ENCODE results near the gene SPAST. TPM values are rescaled to one million over a fixed set of nuclear protein-coding genes. Genes with fewer than 3 reads are reported as not detected.

Gene SPAST
- polyA plus RNA-seq, 1 donor from 2014 or later = 121 TPM

DNA sequence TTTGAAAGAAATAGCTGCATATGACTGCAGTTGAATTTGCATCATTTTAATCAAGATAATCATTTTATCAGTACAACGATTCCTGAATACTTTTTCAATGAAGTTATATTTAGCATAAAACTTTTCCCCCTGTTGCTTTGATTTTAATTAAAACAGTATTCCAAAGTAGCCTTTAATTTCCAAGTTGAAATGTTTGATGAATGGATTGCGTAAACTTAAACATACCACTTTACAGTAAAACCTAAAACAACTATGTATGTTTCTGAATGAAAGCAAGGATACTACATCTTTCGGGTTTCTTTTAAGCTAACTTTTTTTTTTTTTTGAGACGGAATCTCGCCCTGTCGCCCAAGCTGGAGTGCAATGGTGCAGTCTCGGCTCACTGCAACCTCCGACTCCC, 1.4 kb downstream of the SPAST start:
- peaks cover 37% of the 10 kb centered on the region for H3K79me2 ChIP-seq (replicated peaks; ENCODE audit: insufficient read depth, low read length)
- H3K9me3 ChIP-seq (ENCODE audit: low read length) = no peaks in the 10 kb centered on the region
- peak overlapping the region; percentile 72 for H3K4me2 ChIP-seq (ENCODE audit: low read length)
- no peaks in the 10 kb centered on the region for H3K9me2 ChIP-seq (ENCODE audit: insufficient read depth, low read length)
- H3K36me3 ChIP-seq (ENCODE audit: insufficient read depth, low read length) = no peaks in the 10 kb centered on the region
- peak overlapping the region; percentile 85 for H3K27ac ChIP-seq (ENCODE audit: low read length)
- no peaks in the 10 kb centered on the region for H3K27me3 ChIP-seq (ENCODE audit: insufficient read depth, low read depth, low read length)
- TF ChIP-seq REST (IDR thresholded peaks at IDR 0.05; ENCODE audit: borderline replicate concordance) = no peak
- no peak for TF ChIP-seq TAF1 (IDR thresholded peaks at IDR 0.05; ENCODE audit: low read depth)
- TF ChIP-seq RAD21 (conservative IDR thresholded peaks at IDR 0.05) = no peak
- TF ChIP-seq EP300 (conservative IDR thresholded peaks at IDR 0.05; ENCODE audit: poor library complexity, severe bottlenecking) = no peak
- TF ChIP-seq POLR2AphosphoS5 (IDR thresholded peaks at IDR 0.05) = no peak
- TF ChIP-seq MXI1 (conservative IDR thresholded peaks at IDR 0.05; ENCODE audit: poor library complexity, severe bottlenecking) = no peak
- no peak for TF ChIP-seq EZH2 (IDR thresholded peaks at IDR 0.05; ENCODE audit: borderline replicate concordance, insufficient read depth, low read length, poor library complexity, severe bottlenecking)
- TF ChIP-seq CTCF (IDR thresholded peaks at IDR 0.05; ENCODE audit: poor library complexity, severe bottlenecking) = no peak
- TF ChIP-seq SMC3 (conservative IDR thresholded peaks at IDR 0.05; ENCODE audit: poor library complexity) = no peak
- no peak overlapping the region for H2AFZ ChIP-seq (ENCODE audit: low read depth, low read length)
- H3K4me3 ChIP-seq (ENCODE audit: low read length) = peak overlapping the region; percentile 85
- peak overlapping the region; percentile 91 for H3K9ac ChIP-seq (ENCODE audit: low read length)
- no peaks in the 10 kb centered on the region for H4K20me1 ChIP-seq (ENCODE audit: insufficient read depth)
- H3F3A ChIP-seq (ENCODE audit: insufficient read depth, low read length, poor library complexity, severe bottlenecking) = peaks cover 6% of the 10 kb centered on the region

DNA sequence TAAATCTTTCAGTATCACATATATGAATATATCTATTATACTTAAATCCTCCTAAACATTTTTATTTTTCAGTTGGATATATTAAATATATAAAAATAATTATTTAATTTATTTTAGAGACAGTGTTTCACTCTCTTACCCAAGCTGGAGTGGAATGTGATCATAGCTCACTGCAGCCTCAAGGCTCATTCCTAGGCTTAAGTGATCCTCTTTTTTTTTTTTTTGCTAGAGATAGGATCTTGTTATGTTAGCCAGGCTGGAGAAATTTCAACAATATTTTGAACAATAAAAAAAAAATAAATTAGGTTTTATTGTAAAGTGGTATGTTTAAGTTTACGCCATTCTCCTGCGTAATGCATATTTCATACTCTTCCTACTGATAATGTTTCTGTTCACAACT, 4.2 kb downstream of the SPAST start:
- no peak overlapping the region for H3K9ac ChIP-seq (ENCODE audit: low read length)
- no peak for TF ChIP-seq SMC3 (conservative IDR thresholded peaks at IDR 0.05; ENCODE audit: poor library complexity)
- TF ChIP-seq EZH2 (IDR thresholded peaks at IDR 0.05; ENCODE audit: borderline replicate concordance, insufficient read depth, low read length, poor library complexity, severe bottlenecking) = no peak
- TF ChIP-seq TAF1 (IDR thresholded peaks at IDR 0.05; ENCODE audit: low read depth) = no peak
- TF ChIP-seq RAD21 (conservative IDR thresholded peaks at IDR 0.05) = no peak
- TF ChIP-seq POLR2AphosphoS5 (IDR thresholded peaks at IDR 0.05) = no peak
- no peak for TF ChIP-seq CTCF (IDR thresholded peaks at IDR 0.05; ENCODE audit: poor library complexity, severe bottlenecking)
- no peak for TF ChIP-seq REST (IDR thresholded peaks at IDR 0.05; ENCODE audit: borderline replicate concordance)
- no peak for TF ChIP-seq MXI1 (conservative IDR thresholded peaks at IDR 0.05; ENCODE audit: poor library complexity, severe bottlenecking)
- no peak for TF ChIP-seq EP300 (conservative IDR thresholded peaks at IDR 0.05; ENCODE audit: poor library complexity, severe bottlenecking)
- H3K4me2 ChIP-seq (ENCODE audit: low read length) = no peak overlapping the region
- H3K79me2 ChIP-seq (replicated peaks; ENCODE audit: insufficient read depth, low read length) = peaks cover 56% of the 10 kb centered on the region
- no peak overlapping the region for H2AFZ ChIP-seq (ENCODE audit: low read depth, low read length)
- H3K27ac ChIP-seq (ENCODE audit: low read length) = no peak overlapping the region
- H3K36me3 ChIP-seq (ENCODE audit: insufficient read depth, low read length) = no peaks in the 10 kb centered on the region
- H3F3A ChIP-seq (ENCODE audit: insufficient read depth, low read length, poor library complexity, severe bottlenecking) = peaks cover 5% of the 10 kb centered on the region
- H3K9me2 ChIP-seq (ENCODE audit: insufficient read depth, low read length) = no peaks in the 10 kb centered on the region
- no peaks in the 10 kb centered on the region for H4K20me1 ChIP-seq (ENCODE audit: insufficient read depth)
- H3K4me3 ChIP-seq (ENCODE audit: low read length) = no peak overlapping the region
- H3K9me3 ChIP-seq (ENCODE audit: low read length) = no peaks in the 10 kb centered on the region
- no peaks in the 10 kb centered on the region for H3K27me3 ChIP-seq (ENCODE audit: insufficient read depth, low read depth, low read length)

Measured in neural cell (in vitro differentiated cells).